Ammon's horn (tissue), 1 donor: ENCODE measurements around the gene MS4A4E.
"Not testable (repeated sequence)": the region's sequence is repeated elsewhere in the genome, so short reads cannot be mapped to it uniquely, and the experiment has no call there.

Experiments
- DNase-seq: peaks from one replicate; pipeline ENCODE4 v3.0.0-alpha.2; 2016; ENCODE audit warnings: low spot score

Gene MS4A4E

DNA sequence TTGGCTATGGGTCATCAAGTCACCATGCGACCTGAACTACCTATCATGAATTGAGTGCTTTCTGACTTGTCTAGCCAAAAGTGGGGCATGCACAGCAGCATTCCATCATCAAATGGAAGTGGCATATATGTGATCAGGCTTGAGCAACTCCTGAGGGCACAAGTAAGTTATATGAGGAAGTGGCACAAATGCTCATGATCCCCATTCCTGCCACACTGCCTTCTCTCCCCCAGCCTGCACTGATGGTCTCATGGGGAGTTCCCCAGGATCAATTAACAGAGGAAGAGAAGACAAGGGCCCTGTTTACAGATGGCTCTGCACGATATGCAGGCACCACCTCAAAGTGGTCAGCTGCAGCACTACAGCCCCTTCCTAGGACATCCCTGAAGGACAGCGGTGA is 21.8 kb downstream of the MS4A4E start:
- no peak for DNase-seq

DNA sequence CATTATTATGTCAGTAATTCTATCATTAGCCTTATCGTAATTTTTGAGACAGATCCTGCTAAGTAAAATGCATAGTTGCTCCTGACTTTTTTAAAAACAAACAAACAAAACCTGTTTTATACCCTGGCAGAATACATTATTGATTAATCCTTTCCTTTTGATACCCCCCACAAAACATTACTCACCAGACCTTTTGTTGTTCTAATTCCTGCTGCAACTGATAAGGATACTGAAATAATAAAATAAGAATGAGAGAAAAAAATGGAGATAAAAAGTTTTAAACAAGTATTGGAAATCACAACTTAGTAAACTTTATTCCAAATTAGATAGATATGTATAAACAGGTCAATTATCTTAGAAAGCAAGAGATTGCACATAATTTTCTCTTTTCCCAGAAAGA is 28.6 kb downstream of the MS4A4E start:
- DNase-seq = no peak

DNA sequence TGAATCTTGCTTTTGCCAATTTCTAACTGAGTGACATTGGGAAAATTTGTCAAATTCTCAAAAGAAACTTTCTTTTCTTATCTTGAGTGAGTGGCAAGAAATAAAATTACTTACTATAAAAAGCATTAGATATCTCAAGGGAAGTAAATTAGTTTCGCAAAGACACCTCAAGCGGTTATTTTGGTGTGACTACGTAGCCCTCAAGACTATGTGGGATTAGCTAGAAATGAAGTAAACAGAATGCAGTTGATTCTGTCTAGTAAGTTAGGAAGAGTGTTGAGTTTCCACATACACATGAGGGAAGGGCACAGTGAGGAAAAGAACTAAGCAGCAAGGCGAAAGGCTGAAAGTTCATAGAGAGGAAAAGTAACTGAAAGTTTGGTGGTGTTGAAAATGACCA is 31.7 kb downstream of the MS4A4E start:
- DNase-seq = no peak

DNA sequence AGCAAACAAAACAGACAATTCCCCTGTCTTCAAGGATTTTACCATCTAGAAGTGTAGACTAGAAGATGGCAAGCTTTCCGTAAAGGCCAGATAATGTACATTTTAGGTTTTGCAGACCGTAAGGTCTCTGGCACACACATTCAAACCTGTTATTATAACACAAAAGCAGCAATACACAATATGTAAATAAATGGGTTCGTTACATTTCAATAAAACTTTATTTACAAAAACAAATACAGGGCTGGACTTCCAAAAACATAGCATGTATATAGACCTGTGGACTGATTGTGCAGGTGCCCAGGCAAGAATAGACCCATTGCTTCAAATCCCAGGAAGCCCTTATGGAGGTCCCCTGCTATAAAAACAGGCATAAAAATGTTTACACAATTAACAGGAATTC is 33.0 kb downstream of the MS4A4E start:
- DNase-seq = no peak

DNA sequence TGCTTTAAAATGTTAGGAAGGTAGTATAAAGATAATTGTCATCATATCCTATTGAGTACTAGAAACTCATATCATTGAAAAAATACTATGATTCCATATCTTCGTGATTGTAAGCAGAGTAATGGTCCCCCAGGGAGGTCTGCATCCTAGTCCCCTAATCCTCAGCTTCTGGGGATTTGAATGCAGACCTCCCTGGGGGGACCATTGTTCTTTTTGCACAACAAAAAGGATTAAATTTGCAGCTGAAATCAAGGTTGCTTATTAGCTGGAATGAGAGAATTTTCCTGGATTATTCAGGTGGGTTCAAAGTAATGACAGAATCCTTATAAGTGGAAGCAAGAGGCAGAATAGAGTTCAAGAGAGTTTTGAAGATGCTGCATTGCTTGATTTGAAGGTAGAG is 34.0 kb downstream of the MS4A4E start:
- no peak for DNase-seq

DNA sequence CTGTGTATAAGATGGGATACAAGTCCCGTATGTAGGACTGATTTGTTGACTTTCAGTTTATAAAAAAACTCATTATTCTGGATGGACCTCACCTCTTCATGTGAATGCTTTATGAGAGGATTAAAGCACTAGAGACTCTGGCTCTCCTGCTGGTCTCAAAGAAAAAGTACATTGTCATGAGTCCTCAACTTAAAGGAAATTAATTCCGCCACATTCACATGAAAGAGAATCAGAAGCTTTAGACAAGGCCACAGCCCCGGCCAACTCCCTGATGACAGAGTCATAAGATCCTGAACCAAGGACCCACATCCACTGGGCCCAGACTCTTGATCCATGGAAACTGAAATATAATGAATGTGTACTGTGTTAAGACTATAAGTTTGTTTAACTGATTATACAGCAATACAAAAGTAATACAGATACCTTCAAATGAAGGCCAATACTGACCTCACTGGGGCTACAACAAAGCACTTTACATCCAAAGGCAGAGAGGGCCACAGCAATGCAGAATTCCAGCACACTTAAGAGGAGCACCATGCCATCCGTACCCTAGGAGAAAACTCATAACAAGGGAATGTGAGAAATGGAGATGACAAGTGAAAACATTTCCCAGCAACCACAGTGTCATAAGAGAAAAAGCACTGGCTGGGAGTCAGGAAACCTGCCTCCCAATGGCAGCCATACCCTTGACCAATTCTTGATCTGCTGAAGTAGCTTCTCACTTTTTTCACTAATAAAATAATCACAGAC is 34.6 kb downstream of the MS4A4E start:
- DNase-seq = no peak

DNA sequence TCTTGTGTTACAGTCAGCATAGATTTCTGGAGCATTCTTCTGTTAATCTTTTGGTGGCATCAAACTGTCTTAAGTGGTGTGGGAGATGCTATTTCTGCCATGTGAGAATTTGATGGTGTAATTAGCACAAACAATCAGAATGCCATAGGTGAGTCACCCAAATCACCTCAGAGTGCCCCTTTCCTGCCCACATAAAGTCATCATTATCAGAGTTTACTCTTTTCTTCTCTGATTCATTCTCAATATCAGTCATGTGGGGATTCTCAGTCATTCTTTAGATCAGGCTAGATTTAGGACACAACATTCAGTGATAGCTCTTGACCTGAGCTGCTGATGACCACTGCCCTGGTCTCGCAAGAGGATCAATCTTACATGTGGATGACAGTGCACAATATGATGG is 36.3 kb downstream of the MS4A4E start:
- no peak for DNase-seq

DNA sequence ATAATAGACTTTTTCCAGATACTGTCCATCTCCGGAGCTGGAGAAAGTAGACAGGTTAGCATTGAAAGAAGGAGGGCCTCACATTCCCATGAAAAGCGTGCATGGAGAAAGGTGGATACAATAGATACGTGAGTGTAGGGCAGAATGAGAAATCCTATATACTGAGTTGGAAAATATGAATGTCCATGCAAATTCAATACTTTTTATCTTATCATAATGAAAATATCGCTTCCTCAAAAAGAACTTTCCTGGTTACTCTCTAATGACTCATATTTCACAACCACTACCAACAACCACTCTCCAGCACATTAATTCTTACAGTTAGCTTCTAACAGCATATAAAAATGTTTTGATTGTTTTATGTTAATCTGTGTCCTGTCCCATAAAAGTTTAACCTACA is 38.0 kb downstream of the MS4A4E start:
- DNase-seq = no peak

DNA sequence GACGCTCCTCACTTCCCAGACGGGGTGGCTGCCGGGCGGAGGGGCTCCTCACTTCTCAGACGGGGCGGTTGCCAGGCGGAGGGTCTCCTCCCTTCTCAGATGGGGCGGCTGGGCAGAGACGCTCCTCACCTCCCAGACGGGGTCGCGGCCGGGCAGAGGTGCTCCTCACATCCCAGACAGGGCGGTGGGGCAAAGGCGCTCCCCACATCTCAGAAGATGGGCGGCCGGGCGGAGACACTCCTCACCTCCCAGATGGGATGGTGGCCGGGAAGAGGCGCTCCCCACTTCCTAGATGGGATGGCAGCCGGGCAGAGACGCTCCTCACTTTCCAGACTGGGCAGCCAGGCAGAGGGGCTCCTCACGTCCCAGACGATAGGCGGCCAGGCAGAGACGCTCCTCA is 41.6 kb downstream of the MS4A4E start:
- DNase-seq = not testable (repeated sequence)

DNA sequence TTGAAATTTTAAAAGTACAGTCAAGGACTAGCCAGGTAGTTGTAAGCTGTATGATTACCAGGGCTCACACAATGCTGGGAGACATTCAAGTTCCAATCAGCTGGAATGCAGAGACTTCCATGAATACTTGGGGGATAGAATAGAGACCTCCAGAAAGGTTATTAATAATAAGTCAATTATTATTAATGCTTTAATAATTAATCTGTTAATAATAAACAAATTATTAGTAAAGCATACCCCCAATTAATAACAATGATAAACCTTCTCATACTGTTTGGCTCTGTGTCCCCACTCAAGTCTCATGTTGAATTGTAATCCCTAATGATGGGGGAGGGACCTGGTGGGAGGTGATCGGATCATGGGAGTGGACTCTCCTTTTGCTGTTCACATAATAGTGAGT is 45.5 kb downstream of the MS4A4E start:
- DNase-seq = no peak

DNA sequence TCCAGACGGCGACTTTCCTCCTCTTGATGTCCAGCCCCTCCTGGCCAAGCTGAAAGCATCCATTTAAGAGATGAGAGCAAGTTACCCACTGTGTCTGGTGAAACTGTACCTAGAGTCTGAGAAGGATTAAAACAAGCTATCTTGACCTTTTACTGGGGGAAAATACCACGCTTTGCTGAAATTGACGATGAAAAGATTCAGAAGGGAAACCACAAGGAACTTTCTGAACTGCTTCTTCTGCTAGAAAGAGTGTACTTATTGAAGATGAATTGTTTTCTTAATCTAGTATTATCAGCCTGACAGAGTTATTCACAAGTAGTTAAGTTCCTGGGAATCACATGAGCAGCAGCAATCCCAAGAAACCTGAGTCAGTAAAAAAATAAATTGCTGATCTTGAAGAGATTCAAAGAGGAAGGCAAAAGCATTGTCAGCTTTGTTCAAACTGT is 47.0 kb downstream of the MS4A4E start:
- no peak for DNase-seq

DNA sequence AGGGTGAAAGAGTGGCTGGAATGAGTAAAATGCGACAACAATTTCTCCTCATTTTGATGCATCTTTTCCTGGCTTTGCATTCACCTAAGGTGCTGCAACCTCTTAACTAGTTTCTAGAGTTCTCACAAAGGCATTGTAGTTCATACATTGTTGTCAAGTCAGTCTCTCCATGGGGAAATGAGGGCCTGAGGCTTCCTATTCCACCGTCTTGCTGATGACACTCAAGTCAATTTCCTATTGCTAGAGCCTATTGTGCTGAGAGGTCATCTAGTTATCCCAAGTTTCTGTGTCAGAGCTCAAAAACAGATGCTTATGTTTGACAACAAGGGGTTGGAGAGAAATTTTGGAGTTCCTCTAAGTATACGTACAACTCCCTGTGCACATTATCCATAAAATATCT is 48.4 kb downstream of the MS4A4E start:
- DNase-seq = no peak

DNA sequence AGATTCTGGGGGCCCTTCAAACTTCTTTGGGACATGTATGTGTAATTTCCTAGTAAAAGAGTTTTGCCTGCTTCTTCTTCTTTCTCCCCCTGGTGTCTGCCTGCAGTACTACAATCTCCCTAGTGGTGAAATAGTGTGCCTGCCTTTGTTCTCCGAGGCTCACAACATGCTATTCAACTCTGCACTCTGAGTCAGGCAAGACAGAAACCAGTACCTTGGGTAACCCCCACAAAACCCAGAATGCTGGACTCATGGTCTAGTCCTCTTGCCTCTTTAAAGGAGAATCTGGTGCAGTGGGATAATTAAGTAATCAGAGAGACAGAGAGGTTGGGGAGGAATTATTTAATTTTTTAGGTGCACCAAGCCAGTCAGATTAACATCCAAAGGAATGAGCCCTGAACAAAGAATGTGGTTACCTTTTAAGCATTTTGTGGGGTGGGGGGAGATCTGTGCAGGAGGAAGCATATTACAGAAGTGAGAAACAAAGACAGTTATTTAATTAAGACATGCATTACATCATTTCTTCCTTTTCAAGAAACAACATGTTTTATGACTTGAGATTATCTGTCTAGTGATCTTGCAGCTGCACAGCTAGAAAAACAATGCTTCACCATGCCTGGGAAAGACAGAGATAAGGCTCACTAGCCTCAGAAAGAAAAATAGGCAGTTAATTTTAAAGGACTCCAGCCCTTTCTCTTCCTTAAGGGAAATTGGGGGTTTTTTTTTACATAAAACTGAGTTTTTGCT is 49.1 kb downstream of the MS4A4E start:
- peak; percentile 55 for DNase-seq

DNA sequence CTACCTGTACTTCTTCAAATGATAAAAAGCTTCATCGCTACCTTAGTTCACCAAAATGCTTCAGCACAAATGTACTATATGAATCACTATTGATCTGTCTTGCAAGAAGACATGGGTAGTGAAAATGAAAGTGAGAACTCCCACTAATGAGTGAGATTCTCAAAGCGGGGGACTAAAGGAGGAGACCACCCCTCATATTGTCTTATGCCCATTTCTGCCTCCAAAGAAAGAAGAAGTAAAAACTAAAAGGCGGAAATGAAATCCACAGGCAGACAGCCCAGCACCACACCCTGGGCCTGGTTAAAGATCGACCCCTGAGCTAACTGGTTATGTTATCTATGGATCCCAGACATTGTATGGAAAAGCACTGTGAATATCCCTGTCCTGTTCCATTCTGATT is 50.4 kb downstream of the MS4A4E start:
- not testable (repeated sequence) for DNase-seq

DNA sequence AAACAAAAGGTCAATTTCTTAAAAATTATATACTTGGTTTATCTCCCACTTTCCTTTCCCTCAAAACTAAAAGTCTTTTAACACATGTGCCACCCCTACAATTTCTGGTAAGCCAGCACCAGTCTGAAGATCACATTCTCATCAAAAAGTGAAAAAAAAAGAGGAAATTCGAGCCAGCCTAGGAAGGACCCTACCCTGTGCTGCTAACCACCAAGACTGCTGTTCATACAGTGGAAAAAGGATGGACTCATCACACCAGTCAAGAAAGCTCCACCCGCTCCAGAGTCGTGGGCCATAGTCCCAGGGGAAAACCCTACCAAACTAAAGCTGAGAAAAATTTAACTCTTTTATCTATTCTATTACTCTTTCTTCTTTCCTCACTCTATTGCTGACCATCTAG is 54.5 kb downstream of the MS4A4E start:
- DNase-seq = peak; percentile 40

DNA sequence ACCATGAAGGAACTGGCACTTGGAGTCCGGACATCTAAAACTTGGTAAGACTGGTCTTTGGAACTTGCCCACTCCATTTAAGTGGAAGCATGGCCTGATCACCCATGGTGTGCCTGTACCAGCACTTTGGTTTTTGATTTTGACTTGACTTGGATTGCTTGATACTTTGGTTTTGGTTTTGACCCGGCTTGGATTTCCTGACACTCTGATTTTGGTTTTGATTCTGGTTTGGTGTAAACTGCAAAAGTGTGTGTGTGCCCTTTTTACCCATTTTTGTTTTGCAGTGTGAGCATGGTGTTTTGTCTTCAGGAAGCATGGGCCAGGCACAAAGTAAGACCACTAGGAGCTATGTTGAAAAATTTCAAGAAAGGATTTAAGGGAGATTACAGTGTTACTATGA is 56.8 kb downstream of the MS4A4E start:
- not testable (repeated sequence) for DNase-seq

DNA sequence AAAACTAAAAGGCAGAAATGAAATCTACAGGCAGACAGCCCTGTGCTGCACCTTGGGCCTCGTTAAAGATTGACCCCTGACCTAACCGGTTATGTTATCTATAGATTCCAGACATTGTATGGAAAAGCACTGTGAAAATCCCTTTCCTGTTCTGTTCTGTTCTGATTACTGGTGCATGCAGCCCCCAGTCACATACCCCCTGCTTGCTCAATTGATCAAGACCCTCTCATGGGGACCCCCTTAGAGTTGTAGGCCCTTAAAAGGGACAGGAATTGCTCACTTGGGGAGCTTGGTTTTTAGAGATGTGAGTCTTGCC is 57.5 kb downstream of the MS4A4E start:
- DNase-seq = not testable (repeated sequence)

DNA sequence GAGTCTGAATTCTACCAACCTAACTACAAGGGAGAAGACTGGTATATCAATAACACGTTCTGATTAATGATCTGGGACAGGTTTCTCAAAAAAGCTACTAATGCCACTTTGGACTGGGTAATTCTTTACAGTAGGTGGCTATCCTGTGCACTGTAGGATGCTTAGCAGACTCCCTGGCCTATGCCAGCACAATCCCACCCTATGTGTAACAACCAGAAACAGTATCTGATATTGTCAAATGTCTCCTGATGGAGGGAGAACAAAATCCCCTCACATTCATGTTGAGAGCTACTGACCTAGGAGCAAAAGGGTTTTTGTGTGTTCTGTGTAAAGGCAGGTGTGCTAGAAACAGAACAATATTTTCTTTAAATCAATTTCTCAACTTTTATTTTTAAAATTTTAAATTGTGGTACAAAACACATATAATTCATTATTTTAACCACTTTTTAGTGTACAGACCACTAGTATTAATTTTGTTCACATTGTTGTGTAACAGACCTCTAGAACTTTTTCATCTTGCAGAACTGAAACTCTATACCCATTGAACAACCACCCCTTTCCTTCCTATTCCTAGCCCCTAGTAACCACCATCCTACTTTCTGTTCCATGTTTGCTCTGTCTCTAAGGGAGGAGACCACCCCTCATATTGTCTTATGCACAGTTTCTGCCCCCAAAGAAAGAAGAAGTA is 58.0 kb downstream of the MS4A4E start:
- DNase-seq = peak; percentile 58

DNA sequence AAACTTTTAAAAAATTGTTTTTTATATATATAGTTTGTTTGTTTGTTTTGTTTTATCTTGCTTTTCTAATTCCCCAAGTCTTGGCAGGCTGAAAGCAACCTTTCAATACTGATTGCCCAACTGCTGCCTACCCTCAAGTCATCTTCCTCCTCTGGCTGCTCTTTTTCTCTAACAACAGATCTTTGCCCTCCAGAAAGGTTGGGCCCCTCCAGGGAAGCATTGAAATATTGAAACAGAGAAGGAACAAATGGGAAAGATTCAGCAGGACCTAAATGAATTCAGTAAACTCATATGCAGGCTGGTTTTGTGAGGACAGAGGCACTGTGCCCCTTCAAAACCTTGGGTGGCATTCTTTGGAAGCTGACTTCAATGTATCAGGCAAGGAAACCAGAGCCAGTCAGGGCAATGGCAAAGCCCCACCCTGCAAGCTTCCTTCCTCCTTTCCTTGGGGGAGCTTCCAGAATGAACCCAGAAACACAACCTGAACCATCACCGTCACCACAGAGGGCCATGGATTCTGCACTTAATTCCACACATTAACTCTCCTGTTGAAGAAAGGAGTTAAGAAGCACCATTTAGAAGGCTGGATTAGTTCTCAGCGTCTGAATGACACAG is 59.2 kb downstream of the MS4A4E start:
- DNase-seq = peak; percentile 41

DNA sequence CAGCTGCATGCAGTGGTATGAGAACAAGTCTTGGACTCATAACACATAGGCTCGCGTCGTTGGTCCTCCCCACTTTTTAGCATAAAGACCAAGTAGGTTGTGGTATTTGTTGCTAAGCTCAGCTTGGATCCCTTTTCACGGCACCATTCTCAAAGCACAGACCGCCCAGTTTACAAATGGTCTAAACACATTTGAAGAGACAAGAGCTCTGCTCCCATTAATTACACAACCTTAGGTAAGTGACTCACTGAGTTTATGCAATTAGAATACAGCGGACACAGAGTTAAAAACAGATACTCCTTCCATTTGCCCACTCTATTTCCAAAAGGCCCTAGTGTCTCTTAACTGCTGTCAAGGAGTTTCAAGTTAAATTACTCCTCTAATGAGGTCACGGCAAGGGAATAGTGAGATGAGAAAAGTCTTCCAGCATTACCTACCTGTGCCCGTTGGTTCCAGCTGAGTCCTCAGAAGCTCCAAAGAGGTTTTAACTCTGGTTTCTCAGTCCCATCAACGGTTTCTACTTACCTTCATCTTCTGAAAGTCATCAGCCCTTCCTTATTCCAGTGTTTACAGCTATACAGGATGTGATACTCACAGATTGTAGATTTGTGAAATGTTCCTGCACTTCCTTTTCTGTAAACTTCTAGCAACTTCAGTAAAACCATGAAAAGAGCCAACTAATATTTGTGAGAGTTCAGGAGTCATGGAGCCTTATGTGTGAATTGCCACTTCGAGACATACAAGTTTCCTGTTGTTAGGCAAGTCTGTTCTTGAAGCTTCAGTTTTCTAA is 60.2 kb downstream of the MS4A4E start, which contains the start of gene MS4A6A:
MS4A6A (minus strand) TSS at position 543 of the 790 bp plus-strand sequence. CDS start 1,356 bp downstream, outside the sequence.
- no peak for DNase-seq

DNA sequence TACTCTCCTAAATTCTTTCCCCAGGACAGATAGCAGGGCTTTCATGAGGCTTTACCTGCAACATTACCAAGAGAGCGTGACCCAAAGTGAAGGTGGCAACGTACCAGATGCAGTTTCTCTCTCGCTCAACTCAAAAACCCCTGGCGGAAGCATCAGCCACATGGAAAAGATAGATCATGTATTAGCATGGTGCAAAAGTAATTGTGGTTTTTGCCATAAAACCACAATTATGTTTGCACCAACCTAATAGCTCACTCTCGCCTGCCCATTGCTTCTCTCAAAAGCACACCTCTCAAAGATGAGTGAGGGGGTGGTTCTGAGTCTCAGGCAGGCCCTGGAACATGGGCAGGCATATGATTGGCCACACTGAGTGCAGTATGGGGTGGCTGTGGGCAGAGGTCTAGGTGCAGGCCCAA is 67.1 kb downstream of the MS4A4E start:
- DNase-seq = no peak

DNA sequence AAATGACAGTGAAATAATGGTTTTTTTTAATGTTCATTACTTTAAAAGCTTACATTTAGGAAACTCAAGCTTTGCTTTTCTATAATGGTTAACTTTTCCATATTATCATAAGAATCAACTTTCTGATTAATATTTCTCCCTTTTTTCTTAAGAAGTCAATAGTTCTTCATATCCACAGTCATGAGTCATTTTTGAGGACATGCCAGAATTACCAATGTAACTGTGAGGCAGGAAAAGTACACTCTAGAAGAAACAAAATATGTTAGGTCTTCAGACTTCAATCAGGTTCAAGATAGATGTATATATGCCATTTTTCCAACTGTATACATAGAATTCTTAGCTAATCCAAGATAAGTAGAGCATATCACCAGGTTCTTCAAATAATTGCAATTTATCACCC is 70.9 kb downstream of the MS4A4E start:
- no peak for DNase-seq
